ENCODE measurements around the gene TAX1BP1. TPM values are rescaled to one million over a fixed set of nuclear protein-coding genes. Genes with fewer than 3 reads are reported as not detected.
A peak's percentile ranks its signal among the peaks of the same experiment; 100 is the strongest.

TAX1BP1 gene
- total and polyA plus RNA-seq, 2 experiments from 2014 or later, result 47.6 to 91.4 TPM

GRCh38 chr7:27808626-27809025 is 68.7 kb downstream of the TAX1BP1 start:
- peak; percentile 7 to 76 for DNase-seq (ENCODE audit: low read depth in 1 of 2, low spot score in 1 of 2)
- no peaks in the 10 kb centered on the region for H3K9me3 ChIP-seq (ENCODE audit: low read depth)
- no peaks in the 10 kb centered on the region for H3K36me3 ChIP-seq
- peaks cover 12% of the 10 kb centered on the region for H3K4me1 ChIP-seq (ENCODE audit: low read depth)
- no peak for TF ChIP-seq CTCF (IDR thresholded peaks at IDR 0.05; ENCODE audit: low read depth, low read length)
- peak overlapping the region; percentile 78 for H3K27ac ChIP-seq
- H3K4me3 ChIP-seq, result no peak overlapping the region
- H3K27me3 ChIP-seq, result no peaks in the 10 kb centered on the region

- no peak for TF ChIP-seq CTCF (IDR thresholded peaks at IDR 0.05; ENCODE audit: low read depth, low read length)
- Histone ChIP-seq H3K9me3 (ENCODE audit: low read depth) (no peaks in the 10 kb centered on the region), H3K27me3 (no peaks in the 10 kb centered on the region), H3K36me3 (no peaks in the 10 kb centered on the region), H3K27ac (no peak overlapping the region), H3K4me1 (ENCODE audit: low read depth) (peaks cover 12% of the 10 kb centered on the region), H3K4me3 (no peak overlapping the region)
- DNase-seq (ENCODE audit: low read depth in 1 of 2, low spot score in 1 of 2), result no peak
These were observed 70.2 kb downstream of the TAX1BP1 start for GRCh38 chr7:27810186-27810585.

GRCh38 chr7:27812706-27813105 is 72.7 kb downstream of the TAX1BP1 start:
- H3K36me3 ChIP-seq, result peaks cover 8% of the 10 kb centered on the region
- TF ChIP-seq CTCF (IDR thresholded peaks at IDR 0.05; ENCODE audit: low read depth, low read length), result no peak
- DNase-seq (ENCODE audit: low read depth in 1 of 2, low spot score in 1 of 2), result no peak

DNA sequence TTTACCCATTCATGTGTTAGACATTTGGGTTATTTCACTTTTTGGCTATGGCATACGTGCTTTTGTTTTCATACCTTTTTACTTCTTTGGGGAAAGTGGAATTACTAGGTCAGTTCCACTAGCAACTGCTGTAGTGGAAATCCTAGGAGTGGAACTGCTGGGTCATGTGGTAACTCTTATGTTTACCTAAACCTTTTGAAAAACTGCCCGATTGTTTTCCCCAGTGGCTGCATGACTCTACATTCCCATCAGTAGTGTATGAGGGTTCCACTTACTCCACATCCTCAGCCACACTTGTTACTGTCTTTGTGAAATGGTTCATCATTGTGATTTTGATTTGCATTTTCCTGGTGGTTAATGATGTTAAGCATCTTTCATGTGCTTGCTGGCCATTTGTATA is 82.3 kb downstream of the TAX1BP1 start:
- H3K4me3 ChIP-seq, result no peak overlapping the region
- TF ChIP-seq CTCF (IDR thresholded peaks at IDR 0.05; ENCODE audit: low read depth, low read length), result no peak
- H3K4me1 ChIP-seq (ENCODE audit: low read depth), result no peaks in the 10 kb centered on the region
- H3K27me3 ChIP-seq, result no peaks in the 10 kb centered on the region
- no peaks in the 10 kb centered on the region for H3K9me3 ChIP-seq (ENCODE audit: low read depth)
- no peak for DNase-seq (ENCODE audit: low read depth in 1 of 2, low spot score in 1 of 2)
- peaks cover 11% of the 10 kb centered on the region for H3K36me3 ChIP-seq
- no peak overlapping the region for H3K27ac ChIP-seq

More at GRCh38 chr7:27812706-27813105, 72.7 kb downstream of the TAX1BP1 start:
- Histone ChIP-seq H3K4me3 (no peak overlapping the region), H3K9me3 (ENCODE audit: low read depth) (no peaks in the 10 kb centered on the region), H3K27ac (no peak overlapping the region), H3K27me3 (no peaks in the 10 kb centered on the region), H3K4me1 (ENCODE audit: low read depth) (peaks cover 12% of the 10 kb centered on the region)

DNA sequence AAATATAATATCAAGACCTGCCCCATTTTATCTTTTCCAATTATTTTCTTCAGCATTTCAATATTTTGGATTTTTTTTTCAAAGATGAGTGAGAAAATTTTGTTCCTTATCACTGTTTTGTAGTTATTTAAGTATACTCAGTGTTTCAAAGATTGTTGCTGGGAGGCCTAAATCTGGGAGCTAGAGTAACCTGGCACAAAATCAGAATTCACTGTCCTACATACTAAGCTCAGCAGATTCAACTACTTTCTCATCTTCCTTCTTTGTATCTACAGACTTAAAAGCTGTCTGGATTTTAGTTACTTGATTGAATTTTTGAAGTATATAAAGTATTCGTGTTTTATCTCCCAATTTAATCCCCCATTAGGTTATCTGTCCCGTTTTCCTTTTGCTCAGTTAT is 85.9 kb downstream of the TAX1BP1 start:
- no peak overlapping the region for H3K27ac ChIP-seq
- no peaks in the 10 kb centered on the region for H3K4me1 ChIP-seq (ENCODE audit: low read depth)
- no peak overlapping the region for H3K4me3 ChIP-seq
- no peaks in the 10 kb centered on the region for H3K9me3 ChIP-seq (ENCODE audit: low read depth)
- no peaks in the 10 kb centered on the region for H3K27me3 ChIP-seq
- no peak for TF ChIP-seq CTCF (IDR thresholded peaks at IDR 0.05; ENCODE audit: low read depth, low read length)
- DNase-seq (ENCODE audit: low read depth in 1 of 2, low spot score in 1 of 2), result peak in 1 of 2 donors; percentile 17
- H3K36me3 ChIP-seq, result peaks cover 5% of the 10 kb centered on the region

DNA sequence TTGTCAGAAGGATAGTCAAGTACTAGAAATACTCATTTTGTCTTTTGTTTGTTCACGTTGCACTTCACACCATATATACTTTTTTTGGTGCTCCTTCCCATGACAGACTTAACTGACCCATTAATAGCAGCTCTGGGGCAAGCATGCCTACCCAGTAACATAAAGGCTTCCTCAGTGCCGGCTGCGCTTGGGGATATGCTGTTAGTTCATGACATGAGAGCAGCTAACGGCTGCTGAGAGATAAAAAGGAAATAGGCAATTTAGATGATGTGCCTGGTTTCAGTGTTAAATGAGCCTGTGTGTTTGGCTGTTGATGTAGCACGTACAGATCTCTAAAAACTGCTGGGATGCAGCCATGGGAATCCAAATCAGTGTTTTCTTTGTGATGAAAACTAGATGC is 86.4 kb downstream of the TAX1BP1 start:
- Histone ChIP-seq H3K4me1 (ENCODE audit: low read depth) (no peaks in the 10 kb centered on the region), H3K27me3 (no peaks in the 10 kb centered on the region), H3K36me3 (peaks cover 5% of the 10 kb centered on the region), H3K27ac (no peak overlapping the region), H3K4me3 (no peak overlapping the region), H3K9me3 (ENCODE audit: low read depth) (no peaks in the 10 kb centered on the region)
- TF ChIP-seq CTCF (IDR thresholded peaks at IDR 0.05; ENCODE audit: low read depth, low read length), result no peak
- DNase-seq (ENCODE audit: low read depth in 1 of 2, low spot score in 1 of 2), result no peak
